ENCODE data around the gene SERPINA3.

DNA sequence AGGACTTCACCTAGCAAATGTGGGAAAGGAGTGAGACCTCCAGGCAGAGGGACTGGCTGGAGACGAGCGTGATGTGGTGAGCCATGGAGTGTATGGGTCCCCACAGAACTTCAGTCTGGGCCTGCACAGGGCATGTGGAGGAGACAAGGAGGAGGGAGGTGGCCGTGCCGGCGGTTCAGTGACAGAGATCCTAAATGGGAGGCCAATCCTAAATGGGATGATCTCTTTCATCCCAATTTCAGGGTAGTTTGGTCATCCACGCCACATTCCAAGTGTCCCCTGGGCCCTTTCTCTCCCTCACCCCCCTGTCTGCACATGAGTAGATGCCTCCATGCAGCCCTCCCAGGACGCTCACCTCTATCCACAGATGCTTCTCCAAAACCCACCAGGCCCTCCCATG, 17.8 kb upstream of the SERPINA3 start:
- no peak for TF ChIP-seq POLR2A (IDR thresholded peaks at IDR 0.05; ENCODE audit: control extremely low read depth in 1 of 2, low read depth in 2 of 2, low read length in 2 of 2)
- TF ChIP-seq, protein P1, sequence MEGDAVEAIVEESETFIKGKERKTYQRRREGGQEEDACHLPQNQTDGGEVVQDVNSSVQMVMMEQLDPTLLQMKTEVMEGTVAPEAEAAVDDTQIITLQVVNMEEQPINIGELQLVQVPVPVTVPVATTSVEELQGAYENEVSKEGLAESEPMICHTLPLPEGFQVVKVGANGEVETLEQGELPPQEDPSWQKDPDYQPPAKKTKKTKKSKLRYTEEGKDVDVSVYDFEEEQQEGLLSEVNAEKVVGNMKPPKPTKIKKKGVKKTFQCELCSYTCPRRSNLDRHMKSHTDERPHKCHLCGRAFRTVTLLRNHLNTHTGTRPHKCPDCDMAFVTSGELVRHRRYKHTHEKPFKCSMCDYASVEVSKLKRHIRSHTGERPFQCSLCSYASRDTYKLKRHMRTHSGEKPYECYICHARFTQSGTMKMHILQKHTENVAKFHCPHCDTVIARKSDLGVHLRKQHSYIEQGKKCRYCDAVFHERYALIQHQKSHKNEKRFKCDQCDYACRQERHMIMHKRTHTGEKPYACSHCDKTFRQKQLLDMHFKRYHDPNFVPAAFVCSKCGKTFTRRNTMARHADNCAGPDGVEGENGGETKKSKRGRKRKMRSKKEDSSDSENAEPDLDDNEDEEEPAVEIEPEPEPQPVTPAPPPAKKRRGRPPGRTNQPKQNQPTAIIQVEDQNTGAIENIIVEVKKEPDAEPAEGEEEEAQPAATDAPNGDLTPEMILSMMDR (IDR thresholded peaks at IDR 0.05; ENCODE audit: control extremely low read depth in 1 of 3, insufficient read depth in 1 of 3, low read depth in 1 of 3, low read length in 3 of 3) = no peak
- TF ChIP-seq CREB1 (IDR thresholded peaks at IDR 0.05) = no peak
- TF ChIP-seq, protein P2, sequence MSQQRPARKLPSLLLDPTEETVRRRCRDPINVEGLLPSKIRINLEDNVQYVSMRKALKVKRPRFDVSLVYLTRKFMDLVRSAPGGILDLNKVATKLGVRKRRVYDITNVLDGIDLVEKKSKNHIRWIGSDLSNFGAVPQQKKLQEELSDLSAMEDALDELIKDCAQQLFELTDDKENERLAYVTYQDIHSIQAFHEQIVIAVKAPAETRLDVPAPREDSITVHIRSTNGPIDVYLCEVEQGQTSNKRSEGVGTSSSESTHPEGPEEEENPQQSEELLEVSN (IDR thresholded peaks at IDR 0.05) = no peak
- no peak for TF ChIP-seq PHF8 (conservative IDR thresholded peaks at IDR 0.05; ENCODE audit: low read depth, low read length)
- no peak for TF ChIP-seq POLR2AphosphoS5 (IDR thresholded peaks at IDR 0.05; ENCODE audit: low read depth, low read length)
- no peak for TF ChIP-seq CHD1 (IDR thresholded peaks at IDR 0.05; ENCODE audit: low read depth, low read length)
- TF ChIP-seq EP300 (IDR thresholded peaks at IDR 0.05; ENCODE audit: borderline replicate concordance in 1 of 2, low read depth in 2 of 2, low read length in 2 of 2) = no peak
